Nephron progenitor cell (in vitro differentiated cells): ENCODE results near the gene DGKB.

ENCODE experiments used
- DNase-seq: peaks from one replicate; pipeline ENCODE4 v3.0.0; 2021
- H3K27ac Mint-ChIP-seq: 2 replicates; pipeline ENCODE4 v1.8.0; 2021; ENCODE audit warnings: mild to moderate bottlenecking, moderate library complexity, mixed read lengths
- H3K27me3 Mint-ChIP-seq: 2 replicates; pipeline ENCODE4 v1.8.0; 2021; ENCODE audit warnings: mild to moderate bottlenecking, low read depth, mixed read lengths; ENCODE audit not compliant: poor library complexity
- H3K36me3 Mint-ChIP-seq: 2 replicates; pipeline ENCODE4 v1.8.0; 2021; ENCODE audit warnings: low read depth, mixed read lengths
- H3K4me1 Mint-ChIP-seq: 2 replicates; pipeline ENCODE4 v1.8.0; 2021; ENCODE audit warnings: mixed read lengths
- H3K4me3 Mint-ChIP-seq: 2 replicates; pipeline ENCODE4 v1.8.0; 2021; ENCODE audit warnings: mild to moderate bottlenecking, moderate library complexity, mixed read lengths
- H3K9me3 Mint-ChIP-seq: 2 replicates; pipeline ENCODE4 v1.8.0; 2021; ENCODE audit warnings: mild to moderate bottlenecking, moderate library complexity, mixed read lengths
- CTCF ChIP-seq: fragments of 200-600 bp; sonication (generic); IDR thresholded peaks from 2 replicates; pipeline ENCODE4 v1.5.0; 2021; ENCODE audit warnings: antibody characterized with exemption

Gene DGKB

GRCh38 chr7:14501436-14501835 lies 401.1 kb downstream of the DGKB start:
- Mint-ChIP-seq H3K9me3 (peaks cover 3% of the 10 kb centered on the region), H3K27ac (no peak overlapping the region), H3K27me3 (no peaks in the 10 kb centered on the region), H3K36me3 (no peaks in the 10 kb centered on the region), H3K4me3 (no peak overlapping the region), H3K4me1 (no peaks in the 10 kb centered on the region)
- no peak for DNase-seq
- TF ChIP-seq CTCF: no peak

DNA sequence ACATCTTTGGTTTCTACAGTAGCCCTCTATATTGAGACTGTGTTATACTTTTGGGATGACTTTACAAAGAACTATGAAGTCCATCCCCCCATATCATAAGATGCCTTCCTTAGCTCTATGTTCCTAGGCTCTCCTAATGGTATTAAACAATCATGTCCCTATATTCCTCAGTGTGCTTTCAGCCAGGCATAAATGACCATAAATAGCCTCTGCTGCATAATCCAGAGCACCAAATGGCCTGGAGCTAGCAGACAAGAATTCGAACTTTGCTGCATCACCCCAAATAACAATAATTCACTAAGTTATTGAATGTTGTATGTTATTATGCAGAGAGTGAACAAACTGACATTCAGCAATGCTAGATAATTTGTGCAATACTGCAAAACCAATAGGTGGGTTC lies 405.2 kb downstream of the DGKB start:
- Mint-ChIP-seq H3K36me3 (no peaks in the 10 kb centered on the region), H3K27me3 (no peaks in the 10 kb centered on the region), H3K4me1 (no peaks in the 10 kb centered on the region), H3K4me3 (no peak overlapping the region), H3K27ac (no peak overlapping the region), H3K9me3 (peaks cover 3% of the 10 kb centered on the region)
- no peak for DNase-seq
- TF ChIP-seq CTCF: no peak

GRCh38 chr7:14495633-14496032 lies 406.9 kb downstream of the DGKB start:
- no peak for DNase-seq
- no peak for TF ChIP-seq CTCF
- no peaks in the 10 kb centered on the region for H3K36me3 Mint-ChIP-seq
- H3K27ac Mint-ChIP-seq: no peak overlapping the region
- no peaks in the 10 kb centered on the region for H3K27me3 Mint-ChIP-seq
- H3K9me3 Mint-ChIP-seq: peaks cover 3% of the 10 kb centered on the region
- H3K4me1 Mint-ChIP-seq: no peaks in the 10 kb centered on the region
- H3K4me3 Mint-ChIP-seq: no peak overlapping the region

DNA sequence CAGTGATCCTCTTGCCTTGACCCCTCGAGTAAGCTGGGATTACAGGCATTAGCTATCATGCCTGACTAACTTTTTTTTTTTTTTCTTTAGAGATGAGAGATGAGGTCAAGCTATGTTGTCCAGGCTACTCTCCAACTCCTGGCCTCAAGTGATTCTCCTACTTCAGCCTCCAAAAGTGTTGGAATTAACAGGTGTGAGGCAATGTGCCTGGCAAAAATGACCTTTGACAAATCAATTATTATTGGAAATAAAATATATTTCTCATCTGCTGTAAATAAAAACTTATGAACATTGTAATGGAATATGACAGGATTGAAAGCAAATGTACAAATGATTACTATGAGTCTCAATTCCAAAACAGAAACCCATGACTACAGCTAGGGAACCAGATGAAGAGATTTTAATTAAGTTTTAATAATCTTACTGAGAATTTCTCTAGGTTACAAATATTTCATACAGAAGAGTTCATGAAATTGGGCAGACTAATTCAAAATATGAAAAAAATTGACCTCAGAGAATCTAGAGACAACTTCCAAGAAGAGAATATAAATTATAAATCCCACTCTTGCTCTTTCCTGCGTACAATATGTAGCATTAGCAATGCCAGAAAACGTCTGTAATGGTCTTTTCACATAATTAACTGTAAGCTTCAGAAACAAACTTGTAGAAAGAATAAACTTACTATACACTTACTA lies 414.7 kb downstream of the DGKB start:
- H3K36me3 Mint-ChIP-seq: no peaks in the 10 kb centered on the region
- TF ChIP-seq CTCF: no peak
- no peak overlapping the region for H3K27ac Mint-ChIP-seq
- no peak for DNase-seq
- H3K4me1 Mint-ChIP-seq: no peaks in the 10 kb centered on the region
- H3K27me3 Mint-ChIP-seq: peaks cover 3% of the 10 kb centered on the region
- H3K4me3 Mint-ChIP-seq: no peak overlapping the region
- H3K9me3 Mint-ChIP-seq: no peaks in the 10 kb centered on the region

DNA sequence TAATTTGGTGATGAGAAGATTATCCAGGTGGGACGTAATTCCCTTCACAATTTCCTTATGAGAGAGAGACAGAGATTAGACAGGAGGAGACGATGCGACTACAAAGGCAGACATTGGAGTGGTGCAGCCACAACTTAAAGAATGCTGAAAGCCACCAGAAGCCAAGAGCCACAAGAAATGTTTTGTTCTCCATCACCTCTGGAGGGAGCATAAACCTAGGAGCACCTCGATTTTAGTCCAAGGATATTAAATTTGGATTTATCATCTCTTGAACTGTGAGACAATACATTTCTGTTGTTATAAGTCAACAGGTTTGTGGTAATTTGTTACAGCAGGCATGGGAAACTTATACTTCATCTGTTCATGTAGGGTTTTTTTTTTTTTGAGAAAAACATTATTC lies 418.9 kb downstream of the DGKB start:
- no peak overlapping the region for H3K4me3 Mint-ChIP-seq

More for the DNA sequence above, 418.9 kb downstream of the DGKB start:
- Mint-ChIP-seq H3K36me3 (no peaks in the 10 kb centered on the region), H3K27me3 (peaks cover 3% of the 10 kb centered on the region), H3K9me3 (no peaks in the 10 kb centered on the region), H3K4me1 (no peaks in the 10 kb centered on the region), H3K27ac (no peak overlapping the region)
- no peak for DNase-seq
- no peak for TF ChIP-seq CTCF
